Measurements from ENCODE around the gene CHMP1A.
"Not testable (repeated sequence)": the region's sequence is repeated elsewhere in the genome, so short reads cannot be mapped to it uniquely, and the experiment has no call there.

Gene CHMP1A

DNA sequence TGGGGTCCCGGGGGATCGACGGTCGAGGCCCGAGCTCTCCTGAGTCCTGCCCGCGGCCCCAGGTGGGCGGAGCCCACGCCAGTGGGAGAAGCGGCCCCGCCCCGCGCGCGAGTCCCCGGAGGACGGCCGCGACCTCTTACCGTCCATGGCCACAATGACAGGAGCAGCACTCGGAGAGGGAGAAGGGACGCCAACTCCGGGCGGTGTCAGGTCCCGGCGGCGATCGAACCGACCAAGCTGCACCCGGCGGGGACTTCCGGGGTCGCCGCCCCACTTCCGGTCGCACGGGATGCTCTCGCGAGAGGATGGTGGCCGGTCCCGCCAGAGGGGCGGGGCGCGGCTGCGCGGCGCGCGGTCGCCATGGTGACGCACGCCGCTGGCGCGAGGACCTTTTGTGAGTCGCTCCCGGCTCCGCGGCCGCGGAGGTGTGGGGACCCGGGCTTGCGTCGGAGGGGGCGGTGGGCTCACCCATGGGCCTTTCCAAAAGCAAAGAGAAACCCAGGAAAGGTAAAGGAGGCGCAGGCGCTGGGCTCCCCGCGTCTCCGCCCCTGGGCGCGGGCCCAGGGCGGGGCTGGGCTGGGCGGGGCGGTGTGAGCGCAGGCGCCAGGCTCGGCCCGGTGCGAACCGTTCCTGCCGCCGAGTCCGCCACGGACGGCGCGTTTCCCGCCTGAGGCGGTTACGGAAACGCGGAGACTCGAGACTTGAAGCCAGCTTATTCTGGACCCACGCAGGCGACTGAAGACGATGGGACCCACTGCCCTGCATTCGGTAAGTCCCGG is at the start of gene CHMP1A, which contains the start of gene SPATA33:
Gene CHMP1A (minus strand): TSS at position 267 of the 779 bp plus-strand sequence. CDS start 120 bp downstream, at position 147.
Gene SPATA33 (plus strand): TSS at position 395 of the 779 bp plus-strand sequence. CDS start 76 bp downstream, at position 471.
- DNase-seq (ENCODE audit: low read depth), result peak; percentile 91

DNA sequence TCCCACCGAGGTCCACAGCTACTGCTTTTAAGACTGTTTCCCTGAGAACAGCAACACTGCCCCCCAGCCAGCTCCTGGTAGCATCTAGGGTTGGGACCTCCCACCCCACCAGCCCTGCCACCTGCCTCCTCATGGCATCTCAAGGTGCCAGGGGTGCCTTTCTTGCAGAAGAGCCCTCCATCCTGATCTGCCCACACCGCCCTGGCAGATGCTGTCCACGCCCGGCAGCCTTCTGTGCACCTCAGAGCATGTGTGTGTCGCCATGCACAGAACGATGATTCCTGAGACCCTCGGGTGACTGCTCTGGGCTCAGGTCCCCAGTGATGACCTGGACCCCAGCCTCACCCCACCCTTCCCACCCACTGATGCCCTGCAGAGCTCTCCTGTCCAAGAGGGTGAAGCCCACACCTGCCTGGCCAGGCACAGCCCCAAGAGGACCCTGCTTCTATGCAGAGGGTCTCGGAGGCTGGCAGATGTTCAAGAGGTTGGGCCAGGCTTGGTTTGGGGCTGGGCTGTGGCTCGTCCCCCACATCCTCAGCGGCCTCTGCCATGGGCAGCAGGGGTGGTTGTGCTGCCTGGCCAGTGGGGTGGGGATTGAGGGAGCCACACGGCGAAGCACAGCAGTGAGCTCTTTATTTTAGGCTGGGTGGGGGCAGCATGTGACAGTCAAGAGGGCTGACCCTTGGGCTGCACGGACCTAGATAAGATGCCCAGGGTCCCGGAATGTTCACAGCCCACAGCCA is 49.2 kb upstream of the CHMP1A start:
- DNase-seq (ENCODE audit: low read depth), result no peak

GRCh38 chr16:89705006-89705405 is 47.5 kb upstream of the CHMP1A start:
- DNase-seq (ENCODE audit: low read depth), result no peak

GRCh38 chr16:89704281-89704680 is 46.8 kb upstream of the CHMP1A start:
- DNase-seq (ENCODE audit: low read depth), result no peak

DNA sequence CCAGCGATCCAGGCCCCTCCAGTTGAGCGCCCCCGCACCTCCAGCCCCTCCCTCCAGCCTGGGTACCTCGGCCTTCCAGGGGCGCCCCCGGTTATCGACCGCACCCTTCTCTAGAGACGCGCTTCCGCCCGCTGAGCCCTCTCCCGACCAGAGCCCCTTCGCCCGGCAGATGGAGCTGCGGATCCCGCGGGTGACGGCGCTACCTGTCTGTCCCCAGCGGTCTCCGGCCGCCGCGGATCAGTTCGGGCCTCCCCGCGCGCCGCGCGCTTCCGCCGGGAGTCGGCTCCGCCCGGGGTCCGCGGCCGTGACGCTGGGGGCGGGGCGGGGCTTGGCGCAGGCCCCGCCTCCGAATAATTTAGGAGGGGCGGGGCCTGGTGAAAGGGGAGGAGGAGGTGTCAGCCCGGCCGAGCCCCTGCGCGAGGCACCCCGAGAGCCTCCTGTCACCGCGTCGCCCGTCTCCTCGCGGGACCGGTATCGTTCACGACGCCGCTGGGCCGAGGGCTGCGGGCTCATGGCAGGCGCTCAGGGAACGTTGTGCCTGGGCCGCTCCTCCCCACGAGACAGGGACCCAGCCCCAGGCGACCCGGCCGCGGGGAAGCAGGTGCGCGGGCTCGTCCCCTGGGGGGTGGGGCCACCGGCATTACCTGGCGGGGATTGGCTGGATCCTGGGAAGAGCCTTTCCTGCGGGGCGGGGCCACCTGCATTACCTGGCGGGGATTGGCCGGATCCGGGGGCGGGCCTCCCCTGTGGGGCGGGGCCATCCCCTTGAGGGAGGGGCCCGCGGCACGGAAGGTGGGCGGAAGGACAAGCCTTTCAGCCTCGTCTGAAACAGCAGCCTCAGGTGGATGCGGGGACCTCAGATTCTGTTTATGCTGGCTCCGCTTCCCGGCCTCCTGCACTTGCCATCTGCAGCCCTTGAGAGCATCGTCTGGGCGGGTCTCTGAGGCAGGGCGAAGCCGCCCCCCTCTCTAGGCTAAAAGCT is 44.2 kb upstream of the CHMP1A start, which contains the start of gene SPATA2L:
Gene SPATA2L (minus strand): TSS at position 281 of the 982 bp plus-strand sequence. CDS start 473 bp downstream, outside the sequence.
- peak; percentile 88 for DNase-seq (ENCODE audit: low read depth)

GRCh38 chr16:89700649-89701424 is 43.3 kb upstream of the CHMP1A start:
- peak; percentile 68 for DNase-seq (ENCODE audit: low read depth)

- peak; percentile 100 for DNase-seq (ENCODE audit: low read depth)
Measured at GRCh38 chr16:89700100-89700648, 42.7 kb upstream of the CHMP1A start.

DNA sequence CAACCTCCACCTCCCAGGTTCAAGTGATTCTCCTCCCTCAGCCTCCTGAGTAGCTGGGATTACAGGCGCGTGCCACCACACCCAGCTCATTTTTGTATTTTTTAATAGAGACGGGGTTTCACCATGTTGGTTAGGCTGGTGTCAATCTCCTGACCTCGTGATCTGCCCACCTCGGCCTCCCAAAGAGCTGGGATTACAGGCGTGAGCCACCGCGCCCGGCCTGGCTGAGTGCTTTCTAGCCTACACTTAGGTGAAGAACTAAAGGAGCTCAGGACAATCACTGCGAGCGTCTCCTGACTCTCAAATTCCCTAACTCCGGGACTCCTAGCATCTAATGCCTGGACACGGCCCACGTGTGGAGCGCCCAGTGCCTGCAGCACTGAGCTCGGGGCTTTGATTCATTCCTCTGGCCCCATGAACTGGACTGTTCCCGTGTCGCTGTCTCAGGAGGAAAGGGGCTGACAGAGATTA is 42.2 kb upstream of the CHMP1A start:
- not testable (repeated sequence) for DNase-seq (ENCODE audit: low read depth)

GRCh38 chr16:89698717-89699116 is 41.2 kb upstream of the CHMP1A start:
- DNase-seq (ENCODE audit: low read depth), result not testable (repeated sequence)

DNA sequence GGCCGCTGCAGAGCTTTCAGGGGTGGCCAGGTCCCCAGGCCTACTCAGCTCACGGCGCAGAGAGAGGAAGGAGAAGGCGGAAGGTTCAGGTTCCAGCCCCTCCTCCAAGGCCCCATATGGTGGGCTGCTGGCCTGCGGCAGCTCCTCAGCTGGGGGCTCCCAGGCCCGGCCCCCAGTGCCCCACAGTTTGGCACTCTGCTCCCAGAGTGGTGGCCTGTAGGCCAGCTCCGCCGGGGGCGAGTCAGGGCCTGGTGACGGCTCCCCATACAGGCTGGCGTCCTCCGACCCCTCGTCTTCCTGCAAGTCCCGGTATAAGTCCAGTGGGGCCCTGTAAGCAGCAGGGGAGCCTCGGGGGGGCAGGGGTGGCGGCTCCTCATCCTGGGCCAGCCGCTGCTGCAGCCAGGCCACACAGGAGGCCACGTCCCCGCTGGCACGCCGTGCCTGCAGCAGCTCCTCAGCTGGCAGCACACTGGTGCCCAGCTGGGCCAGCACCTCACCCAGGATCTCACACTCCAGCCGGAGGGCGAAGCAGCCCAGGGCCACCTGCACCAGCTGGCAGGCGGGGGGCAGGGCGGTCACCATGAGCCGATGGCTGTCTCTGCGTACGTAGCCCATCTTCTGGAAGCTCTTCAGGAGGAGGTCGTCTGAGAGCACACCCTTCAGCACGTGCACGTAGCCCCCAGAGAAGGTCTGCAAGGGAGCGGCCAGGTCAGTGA is 40.3 kb upstream of the CHMP1A start:
- DNase-seq (ENCODE audit: low read depth), result no peak

- DNase-seq (ENCODE audit: low read depth), result no peak
Measured at GRCh38 chr16:89697161-89697615, 39.7 kb upstream of the CHMP1A start.

DNA sequence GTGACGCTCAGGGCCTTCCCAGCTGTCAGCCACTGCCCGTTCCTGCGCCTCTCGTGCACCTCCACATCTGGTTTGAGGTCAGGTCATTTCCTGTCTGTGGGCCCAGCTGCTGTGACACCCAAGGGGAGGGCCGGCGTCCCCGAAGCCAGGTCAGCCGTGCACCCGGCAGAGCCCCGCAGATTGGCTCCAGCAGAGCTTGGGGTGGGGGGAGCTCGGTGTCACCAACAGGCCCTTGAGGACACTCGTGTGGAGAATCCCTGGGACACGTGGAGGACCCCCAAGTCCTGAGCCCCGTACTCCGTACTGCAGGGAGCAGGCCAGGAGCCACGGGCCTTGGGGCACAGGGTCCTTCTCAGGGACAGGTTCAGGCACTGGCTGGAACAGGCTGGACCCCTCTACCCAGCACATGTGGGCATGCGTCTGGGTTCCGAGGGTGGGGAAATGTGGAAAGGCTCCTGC is 39.2 kb upstream of the CHMP1A start:
- no peak for DNase-seq (ENCODE audit: low read depth)

- DNase-seq (ENCODE audit: low read depth), result no peak
Measured at GRCh38 chr16:89695875-89696669, 38.6 kb upstream of the CHMP1A start.

DNA sequence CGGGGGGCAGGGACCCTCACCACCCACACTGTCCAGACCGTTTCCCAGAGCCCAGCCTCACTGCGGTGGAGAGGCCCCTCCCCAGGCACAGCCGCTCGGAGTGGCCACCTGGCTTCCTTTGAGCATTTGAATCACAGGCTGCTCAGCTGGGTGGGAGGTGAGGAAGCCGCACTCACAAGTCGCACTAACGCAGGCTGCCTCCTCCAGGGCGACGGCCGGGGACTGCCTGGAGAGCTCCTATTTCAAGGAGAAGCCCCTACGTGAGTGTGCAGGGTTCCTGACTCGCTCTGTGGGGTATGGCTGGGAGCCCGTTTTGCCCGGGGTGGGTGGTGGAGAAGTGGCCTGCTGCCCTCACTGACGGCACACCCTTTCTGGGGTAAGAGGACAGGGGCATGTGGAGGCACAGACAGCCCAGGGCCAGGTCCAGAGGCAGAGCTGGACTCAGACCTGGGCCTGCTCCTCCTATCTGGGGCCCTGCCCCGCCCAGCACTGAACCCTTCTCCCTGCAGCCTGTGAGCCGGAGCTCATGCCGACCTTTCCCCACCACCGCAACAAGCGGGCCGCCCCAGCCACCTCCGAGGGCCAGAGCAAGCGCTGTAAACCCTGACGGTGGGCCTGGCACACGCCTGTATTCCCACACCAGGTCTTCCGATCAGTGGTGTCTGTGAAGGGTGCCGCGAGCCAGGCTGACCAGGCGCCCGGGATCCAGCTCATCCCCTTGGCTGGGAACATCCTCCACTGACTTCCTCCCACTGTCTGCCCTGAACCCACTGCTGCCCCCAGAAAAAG is 37.8 kb upstream of the CHMP1A start:
- no peak for DNase-seq (ENCODE audit: low read depth)

DNA sequence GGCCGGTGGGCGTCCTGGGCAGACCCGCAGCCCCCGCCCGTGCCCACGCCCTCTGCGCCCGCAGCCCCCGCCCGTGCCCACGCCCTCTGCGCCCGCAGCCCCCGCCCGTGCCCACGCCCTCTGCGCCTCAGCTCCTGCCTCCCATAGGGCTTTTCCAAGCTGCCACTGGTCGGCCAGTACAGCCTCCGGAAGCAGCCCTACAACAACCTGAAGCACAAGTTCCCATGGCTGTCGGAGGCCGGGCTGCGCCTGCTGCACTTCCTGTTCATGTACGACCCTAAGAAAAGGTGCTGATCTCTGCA is 37.2 kb upstream of the CHMP1A start:
- not testable (repeated sequence) for DNase-seq (ENCODE audit: low read depth)

DNA sequence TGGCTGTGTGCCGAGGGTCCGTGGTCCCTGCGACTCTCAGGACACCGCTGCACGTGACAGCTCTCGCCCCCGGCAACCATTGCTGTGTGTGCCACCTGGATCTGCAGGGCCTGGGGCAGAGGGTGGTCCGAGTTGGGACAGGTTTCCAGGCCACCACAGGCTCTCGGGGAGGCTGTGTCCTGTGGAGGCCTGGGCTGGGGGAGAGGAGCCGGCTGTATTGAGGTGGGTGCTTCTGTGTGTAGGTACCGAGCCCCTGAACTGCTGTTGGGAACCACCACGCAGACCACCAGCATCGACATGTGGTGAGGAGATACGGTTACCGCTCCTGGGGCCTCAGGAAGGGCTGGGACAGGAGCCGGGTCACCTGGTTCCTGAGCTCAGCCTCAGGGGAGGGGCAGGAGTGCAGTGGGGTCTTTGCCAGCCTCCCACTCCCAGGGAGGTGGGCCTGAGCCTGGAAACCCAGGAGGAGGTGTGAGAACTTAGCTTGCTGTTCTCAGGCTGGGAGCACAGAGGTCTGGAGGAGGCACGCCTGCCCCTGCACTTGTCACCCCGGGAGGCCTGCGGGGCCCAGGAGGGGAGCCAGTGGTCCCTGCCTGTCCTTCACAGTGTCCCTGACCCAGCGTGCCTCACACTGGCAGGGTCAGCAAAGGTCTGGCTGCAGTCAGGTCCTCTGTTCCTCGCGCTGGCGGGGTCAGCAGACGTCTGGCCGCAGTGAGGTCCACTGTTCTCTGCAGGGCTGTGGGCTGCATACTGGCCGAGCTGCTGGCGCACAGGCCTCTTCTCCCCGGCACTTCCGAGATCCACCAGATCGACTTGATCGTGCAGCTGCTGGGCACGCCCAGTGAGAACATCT is 36.6 kb upstream of the CHMP1A start:
- DNase-seq (ENCODE audit: low read depth), result no peak

GRCh38 chr16:89693289-89693731 is 35.8 kb upstream of the CHMP1A start:
- no peak for DNase-seq (ENCODE audit: low read depth)

Data from ELR (cell line).